ENCODE results near the gene INSIG2.
A peak's percentile ranks its signal among the peaks of the same experiment; 100 is the strongest.
"Not testable (repeated sequence)": the region's sequence is repeated elsewhere in the genome, so short reads cannot be mapped to it uniquely, and the experiment has no call there.

The INSIG2 gene

DNA sequence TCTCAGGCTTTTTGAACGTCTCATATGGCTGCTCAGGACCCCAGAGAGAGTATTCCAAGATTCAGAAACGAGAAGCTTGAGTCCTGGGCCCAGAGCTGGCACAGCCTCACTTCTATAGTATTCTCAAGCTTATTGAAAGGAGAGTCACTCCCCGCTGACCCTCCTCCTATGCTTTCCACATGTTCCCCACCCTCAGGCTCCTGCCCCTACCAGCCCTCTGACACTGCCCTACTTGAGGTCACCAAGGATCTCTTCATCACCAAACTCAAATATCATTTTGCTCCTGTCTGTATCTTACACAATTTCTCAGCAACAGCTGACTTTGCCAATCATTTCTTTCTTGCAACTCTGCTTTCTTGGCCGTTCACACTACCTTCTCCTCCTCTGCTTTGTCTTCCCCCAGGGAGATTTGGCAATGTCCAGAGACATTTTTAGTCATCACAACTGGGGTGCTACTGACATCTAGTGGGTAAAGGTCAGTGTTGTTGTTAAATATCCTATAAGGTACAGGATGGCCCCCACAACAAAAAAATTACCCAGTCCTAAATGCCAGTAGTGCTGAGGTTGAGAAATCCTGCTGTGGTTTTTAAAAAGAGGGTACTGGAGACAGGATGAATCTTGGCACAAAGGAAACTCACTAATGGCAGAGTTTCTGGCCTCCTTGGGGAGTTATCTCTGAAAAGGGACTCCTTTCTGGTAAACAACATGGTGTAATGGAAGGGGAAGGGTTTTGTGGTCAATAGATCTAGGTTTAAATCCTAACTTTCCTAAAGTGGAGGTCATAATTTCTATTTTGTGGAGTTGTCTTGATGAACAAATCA is 26.9 kb upstream of the INSIG2 start:
- peak; percentile 37 to 41 for DNase-seq

DNA sequence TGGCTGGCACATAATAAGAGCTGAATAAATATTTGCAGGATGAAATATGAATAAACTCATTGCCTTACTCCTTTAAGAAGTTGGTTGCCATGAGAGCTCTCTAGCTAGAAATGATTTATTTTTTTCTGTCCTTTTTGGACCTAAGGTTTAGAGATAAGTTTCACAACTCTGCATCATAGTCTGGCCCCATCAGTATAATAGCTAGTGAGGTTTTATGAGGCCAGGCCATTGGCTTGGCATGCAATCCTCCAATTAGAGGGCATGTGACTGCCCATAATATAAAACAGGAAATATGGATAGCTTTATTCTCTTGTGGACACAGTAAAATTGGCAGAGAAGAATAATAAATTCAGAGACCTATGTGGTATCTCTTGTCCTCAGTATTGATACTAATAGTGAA is 26.2 kb upstream of the INSIG2 start:
- no peak for DNase-seq

DNA sequence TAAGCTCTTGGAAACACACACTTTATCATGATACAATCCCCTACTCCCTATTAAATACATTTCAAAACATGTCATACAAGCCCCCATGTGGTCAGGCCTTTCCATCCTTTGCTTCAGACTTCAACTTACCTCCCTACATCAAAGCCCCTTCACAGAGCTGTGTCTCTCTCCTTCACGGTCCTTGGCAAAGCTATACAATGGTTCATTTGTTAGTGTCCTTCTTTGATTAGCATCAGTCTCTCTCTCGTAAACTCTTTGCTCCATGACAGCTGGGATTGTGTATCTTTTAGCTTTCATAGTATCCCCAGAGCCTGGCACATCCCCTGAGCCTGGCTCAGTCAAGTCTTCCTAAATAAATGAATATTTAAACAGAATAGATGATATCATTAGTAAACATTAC is 25.6 kb upstream of the INSIG2 start:
- DNase-seq = no peak

DNA sequence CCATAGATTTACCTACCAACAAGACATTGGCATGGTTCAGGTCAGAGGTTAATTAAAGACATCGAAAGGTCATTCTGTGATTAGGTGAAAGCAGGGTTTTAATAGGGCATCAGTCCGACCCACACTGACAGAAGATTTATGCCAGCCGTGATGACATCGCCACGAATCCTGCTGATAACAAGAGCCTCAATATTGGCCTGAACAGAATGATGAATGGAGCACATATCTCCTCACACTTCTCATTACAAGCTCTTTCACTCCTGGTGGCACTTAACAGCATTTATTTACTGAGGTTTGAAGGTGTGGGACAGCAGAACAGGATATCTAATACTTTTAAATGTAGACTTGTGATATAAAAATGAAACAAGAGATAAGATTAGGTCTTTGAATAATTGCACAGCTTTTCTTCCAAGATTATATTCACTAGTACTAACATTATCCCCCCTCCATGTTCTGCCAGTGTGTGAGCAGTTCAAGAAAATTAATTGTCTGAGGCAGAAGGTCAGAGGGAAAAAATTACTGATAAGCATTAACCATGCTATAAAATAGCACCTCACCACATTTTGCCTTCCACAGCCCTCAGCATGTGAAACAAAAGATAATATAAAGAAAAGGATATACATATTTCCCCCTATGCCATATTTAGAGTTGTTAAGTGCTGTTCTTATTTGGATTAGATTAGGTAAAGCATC is 23.1 kb upstream of the INSIG2 start:
- no peak for DNase-seq

DNA sequence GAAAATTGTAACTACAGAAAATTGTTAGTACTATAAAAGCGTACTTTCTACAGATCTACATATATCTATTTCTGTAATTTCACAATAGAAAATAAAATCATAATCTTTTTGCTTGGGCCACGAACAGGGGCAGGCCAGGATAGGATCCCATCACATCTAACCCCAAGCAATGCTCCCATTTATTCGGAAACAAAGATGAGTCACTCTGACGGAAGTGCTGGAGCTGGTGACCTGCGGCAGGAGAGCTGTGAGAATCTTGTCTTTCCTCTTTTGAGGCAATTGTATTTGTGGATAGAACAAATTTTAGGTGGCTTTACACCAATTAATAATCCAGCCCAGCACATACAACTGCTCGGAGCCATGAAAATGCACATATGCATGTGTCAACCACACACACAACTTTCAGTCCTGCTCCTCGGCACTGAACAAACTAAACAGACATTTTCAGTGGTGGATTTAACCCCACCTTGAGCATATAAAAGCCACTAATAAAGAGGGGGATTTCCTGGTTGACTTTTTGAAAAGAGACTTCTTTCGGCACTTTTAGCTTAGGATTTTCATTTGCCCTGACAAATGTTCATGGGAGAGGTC is 22.3 kb upstream of the INSIG2 start:
- no peak for DNase-seq

DNA sequence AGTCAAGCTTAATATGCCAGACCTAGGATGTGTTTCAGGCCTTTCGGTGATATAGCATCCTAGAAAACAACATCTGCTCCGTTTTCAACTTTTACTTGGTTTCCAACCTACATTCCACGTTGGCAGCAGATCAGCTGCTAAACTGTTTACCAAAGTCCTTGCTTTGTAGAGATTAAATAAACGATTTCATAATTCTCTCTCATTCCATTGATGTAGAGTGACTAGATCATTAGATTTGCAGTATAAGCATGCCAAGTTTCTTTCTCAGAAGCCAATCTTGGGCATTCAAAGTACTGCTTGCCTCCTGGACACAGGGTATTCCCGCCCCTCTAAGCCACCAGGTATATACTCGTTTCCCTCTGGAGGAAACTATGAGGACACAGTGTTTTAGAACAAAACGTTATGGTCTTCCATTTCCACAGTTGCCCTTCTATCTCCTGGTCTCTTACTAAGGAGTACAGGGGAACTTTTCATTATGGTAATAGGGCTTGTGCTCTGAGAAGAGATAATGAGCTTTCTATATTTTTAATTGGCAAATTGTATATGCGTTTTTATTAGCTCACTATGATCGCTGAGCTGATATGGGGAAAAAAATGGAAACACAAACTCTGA is 10.5 kb upstream of the INSIG2 start:
- no peak for DNase-seq

DNA sequence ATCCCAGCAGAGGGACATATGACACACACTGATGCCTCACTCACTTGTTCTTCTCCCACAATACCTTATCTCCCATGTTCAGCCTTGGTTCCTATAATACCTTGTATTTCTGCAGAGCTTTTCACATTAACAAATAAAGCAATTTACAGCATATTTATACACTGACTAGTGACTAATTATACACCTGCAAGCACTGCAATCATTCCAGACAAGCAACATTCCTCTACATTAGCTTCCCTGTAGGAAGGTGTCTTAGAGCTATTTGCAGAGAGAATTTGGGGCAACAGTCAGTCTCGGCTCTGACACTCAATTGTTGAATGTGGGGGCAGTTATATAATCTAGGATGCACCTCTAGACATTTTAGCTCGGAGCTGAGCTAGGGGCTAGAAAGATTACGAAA is 9.5 kb upstream of the INSIG2 start:
- DNase-seq = no peak

DNA sequence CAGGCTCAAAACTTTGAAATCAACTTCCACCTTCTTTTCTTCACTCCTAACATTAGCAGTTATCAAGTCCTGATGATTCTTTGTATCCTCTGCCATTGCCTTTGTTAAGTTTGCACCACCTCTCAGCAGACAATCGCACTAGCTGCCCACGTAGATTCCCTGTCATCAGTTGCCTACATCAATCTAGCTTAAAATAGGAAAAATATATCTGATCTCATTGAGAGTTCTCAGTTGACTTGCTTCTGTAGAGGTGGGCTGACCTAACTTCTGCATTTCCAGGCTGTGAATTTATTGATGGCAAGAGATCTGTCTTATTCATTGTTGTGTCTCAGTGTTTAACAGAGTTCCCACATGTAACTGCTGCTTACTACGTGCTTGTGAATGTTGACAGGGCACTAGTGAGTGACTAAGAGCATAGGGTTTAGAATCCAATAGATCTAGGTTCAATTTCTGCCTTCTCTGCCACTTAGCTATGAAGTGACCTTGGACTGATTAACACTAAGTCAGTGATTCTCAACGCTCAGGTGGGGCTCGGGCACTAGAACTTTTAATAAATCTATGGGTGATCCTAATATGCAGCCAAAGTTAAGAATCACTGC is 3.7 kb upstream of the INSIG2 start:
- DNase-seq = no peak

DNA sequence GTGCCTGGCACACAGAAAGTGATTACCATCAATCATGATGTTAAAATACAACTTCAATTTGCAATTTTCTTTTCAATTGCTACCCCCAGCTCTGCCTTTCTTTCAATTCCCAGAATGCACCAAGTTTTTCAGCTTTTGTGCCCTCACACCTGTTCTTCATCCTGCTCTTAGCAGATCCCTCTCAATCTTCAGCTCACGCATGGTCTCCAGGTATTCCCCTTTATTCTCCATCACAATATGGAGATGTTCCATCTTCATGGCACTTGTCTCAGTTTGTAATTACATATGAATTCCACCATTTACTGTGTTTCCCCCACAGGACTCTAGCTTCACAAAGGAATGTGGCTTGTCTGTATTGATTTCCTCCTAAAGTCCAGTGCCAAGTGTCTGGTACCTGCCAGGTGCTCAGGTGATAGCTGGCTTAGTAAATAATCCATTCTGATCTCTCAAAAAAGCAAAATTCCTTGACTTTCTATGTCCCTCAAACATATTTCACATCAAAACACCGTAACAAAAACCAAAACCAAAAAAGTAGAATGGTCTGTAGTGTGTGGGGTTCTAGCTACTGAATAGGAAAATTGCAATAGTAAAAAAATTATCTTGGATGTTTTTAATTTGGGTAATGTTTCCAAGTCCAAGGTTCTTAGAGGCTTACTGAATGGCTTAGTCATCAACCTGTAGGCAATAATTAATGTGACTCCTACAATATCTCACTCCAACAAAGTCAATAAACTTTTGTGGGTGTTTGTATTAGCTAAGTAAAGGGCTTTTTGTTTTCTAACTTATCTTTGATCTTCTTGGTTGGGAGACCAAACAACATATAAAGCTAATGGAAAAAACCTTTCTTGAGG is 2.9 kb upstream of the INSIG2 start:
- no peak for DNase-seq

DNA sequence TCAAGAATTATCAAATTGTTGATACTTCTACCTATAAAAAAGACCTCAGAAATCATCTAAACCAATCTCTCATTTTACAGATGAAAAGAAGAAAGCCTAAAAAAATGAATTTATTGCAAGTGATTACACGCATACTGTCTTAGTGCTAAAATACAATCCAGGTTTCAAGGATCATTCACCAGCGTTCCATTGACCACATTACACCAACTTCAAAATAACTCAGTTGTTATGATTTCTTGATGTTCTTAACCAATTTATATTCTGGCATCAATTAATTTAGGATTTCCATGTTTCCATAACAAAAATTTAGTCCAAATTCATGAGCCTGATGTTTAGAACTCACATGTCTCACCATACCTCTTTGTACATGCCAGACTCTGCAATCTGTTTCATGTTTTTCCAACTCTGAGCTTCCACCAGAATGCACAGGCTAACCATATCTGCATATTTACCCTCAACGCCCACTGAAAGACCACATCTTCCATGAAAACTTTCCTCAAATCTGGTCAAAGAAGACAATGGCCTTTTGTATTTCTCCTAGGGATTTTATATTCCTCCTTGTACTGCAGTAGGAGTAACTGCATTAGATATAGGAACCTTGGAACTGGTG is 2.1 kb upstream of the INSIG2 start:
- DNase-seq = no peak

DNA sequence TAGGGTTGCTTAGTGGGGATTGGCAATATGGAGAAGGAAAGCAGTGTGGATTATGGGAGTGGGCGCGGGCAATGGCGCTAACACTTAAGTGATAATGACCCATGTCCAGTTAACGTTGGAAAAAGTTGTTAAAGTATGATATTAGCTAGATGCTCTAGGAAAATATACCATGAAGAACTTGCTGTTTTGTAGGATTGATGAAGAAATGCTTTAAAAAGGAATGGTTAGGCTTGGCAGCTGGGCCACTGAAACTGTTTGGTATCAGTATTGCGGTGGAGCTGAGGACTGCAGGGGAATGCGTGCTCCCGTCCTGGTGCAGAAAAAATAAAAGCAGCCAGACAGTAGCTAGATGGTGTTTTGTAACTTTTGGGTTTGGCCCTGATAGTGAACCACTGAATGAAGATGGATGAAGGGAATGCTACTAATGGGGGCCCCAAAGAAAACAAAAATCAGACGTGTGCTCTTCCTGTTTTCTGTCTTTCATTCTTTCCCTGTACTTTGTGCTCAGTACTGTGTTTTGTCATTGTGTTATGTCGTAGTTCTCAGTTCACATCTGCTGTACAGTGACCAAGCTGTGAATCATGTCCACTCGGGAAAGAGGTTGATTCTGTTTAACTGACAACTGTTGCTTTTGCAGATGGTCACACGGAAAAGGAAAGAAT is 999 bp downstream of the INSIG2 start:
- DNase-seq = peak; percentile 34 to 62

DNA sequence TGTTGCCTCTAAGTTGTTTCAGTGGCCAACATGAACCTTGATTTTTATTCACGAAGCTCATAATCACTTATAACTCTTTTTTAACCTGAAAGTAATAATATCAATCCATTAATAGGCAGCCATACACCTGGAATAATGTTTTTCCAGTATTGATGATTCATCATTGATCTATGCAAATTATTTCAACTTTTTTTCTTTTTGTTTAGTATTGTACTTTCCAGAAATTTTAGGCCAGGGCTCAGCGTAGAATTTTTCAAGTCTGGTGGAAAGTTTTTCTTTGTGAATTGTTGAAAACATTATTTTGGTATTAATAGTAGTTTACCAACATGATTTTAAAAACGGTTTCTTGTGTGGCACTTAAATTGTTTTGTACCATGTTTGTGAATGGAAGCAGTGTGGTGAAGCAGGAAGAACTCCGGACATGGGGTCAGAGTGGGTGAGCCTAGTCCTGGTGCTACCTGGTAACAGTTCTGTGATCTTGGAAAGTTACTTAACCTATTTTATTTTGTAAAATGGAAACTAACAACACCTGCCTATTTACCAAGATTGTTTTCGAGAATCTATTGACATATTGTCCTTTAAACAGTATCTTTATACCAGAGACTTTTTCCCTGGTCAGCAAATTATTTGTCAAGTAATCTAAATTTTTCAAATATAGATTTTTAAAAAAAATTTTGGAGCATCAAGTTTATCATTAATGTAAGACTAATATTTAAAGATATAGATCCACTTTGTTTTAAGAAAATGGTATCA is 2.3 kb downstream of the INSIG2 start:
- DNase-seq = no peak

DNA sequence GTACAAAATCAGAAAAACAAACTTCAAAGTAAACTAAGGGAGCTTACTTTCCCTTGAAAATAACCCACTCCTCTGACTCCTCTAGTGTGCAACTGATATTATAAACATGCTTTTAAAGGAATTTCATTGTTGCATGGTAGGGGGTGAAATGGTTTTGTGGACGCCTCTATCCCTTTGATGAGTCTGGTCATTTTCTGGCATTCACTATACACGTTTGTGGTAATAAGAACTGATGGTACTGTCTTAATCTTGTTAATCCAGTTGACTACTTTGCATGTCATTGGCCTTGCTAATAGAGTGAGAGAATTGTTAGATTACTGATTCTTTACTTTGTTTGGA is 2.8 kb downstream of the INSIG2 start:
- no peak for DNase-seq

DNA sequence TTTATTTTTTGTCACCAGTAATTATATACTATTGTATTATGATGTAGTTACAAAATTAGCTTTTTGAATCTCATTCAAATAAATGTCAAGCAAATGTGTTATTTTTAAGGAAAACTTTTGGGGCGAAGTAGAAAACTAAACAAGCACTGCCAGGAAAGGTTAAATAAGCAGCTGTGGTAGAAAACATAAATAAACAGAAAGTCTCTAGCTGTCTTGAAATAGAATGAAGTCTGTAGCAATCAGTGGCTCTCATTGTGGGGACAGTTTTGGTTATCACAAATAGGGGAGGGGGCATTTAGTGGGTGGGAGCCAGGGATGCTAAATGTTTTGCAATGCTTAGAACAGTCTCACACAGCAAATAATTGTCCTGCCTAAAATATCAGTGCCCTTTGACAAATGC is 3.4 kb downstream of the INSIG2 start:
- DNase-seq = no peak

DNA sequence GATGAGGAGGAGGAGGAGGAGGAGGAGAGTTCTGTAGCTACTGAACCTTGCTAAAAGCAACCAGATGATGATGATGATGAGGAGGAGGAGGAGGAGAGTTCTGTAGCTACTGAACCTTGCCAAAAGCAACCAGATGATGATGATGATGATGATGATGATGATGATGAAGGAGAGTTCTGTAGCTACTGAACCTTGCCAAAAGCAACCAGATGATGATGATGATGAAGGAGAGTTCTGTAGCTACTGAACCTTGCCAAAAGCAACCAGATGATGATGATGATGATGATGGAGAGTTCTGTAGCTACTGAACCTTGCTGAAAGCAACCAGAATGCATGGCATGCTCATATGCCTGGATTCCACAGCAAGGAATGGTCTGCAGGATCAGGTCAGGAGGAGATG is 5.8 kb downstream of the INSIG2 start:
- DNase-seq = not testable (repeated sequence)

DNA sequence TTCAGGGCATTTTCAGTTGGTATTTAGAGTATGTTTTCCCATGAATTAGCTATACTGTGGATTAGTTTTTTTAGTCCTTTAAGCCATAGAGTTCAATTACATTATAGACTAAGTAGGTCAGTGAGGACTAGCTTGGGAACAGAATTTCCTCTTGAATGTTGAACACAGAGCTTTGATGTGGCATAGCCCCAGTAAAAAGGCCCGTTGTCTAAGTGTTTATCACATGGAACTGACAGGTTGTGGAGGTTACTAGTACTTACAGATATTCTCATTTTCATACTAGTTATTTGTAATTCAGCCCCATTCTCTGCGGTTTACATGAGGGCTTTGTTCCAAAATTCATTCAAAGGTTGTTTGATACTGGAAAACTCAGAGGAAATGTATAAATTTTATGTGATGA is 6.2 kb downstream of the INSIG2 start:
- no peak for DNase-seq

DNA sequence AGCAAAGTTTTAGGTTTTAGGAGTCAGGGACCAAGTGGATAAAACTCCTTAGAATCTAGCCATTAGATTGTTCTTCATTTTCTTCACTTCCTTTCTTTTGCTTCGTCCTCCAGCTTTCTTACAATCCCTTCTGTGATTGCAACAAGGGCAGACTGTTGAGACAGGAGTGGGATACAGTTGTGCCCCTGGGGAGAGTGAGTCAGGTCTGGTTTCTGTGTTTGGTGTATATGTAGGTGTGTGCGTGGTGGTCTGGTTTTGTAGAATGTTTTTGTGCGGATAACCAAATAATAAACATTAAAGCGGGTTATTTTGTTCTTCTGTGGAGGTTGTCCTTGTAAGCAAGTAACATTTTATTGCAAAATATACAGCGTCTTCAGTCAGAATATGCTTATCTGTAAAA is 7.3 kb downstream of the INSIG2 start:
- no peak for DNase-seq

DNA sequence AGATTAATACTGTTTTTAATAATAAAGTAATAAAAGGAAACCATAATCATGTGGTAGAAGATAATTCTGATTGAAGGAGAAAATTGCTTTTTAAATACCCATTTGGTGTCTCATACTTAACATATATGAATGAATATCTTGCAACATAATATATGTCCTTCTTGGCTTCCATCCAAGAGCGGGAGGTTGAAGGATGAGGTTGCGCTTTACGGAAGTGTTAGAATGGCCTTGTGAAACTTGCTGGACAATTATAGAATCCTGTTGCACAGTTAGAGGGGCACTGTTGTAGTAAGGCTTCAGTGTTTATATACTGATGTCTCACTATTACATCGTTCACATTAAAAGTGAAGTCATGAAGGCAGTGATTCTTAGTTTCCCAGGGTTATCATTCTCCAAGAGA is 9.4 kb downstream of the INSIG2 start:
- DNase-seq = peak in 1 of 2 experiments; percentile 11

DNA sequence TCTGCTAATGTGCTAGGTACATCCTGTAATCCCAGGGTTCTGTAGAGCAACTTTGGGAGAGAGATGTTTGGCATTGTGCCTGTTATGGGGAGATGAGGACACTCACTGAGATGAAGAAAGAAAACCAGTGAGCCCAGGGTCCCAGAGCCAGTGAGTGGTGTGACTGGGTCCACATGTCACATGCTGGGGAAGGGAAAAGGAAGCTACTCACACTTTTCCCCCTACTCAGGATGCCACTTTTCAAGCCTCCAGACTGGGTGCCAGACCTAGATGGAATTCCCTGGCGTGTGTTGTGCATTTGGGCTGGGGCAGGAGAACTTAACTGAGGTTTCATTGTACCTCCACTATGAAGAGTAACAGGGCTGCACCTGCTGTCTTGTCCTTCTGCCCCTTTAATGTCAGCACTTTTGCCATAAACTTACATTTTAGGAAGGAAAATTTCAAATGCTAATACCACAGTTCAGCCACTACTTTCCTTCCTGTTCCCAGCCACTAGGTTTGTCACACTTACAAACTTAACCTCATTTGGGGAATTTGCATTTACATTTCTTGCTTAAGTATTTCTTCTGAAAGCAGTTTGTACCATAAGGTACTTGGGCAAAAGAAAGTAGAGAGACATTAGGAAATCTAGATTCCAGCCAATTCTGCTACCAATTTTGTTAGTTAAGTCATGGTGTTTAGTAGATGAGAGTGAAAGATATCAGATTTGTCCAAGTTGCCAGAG is 10.2 kb downstream of the INSIG2 start:
- DNase-seq = peak; percentile 47 to 61
